Thyroid gland (tissue), 4 donors: ENCODE results near the gene NLGN1.

Experiments used
- CTCF ChIP-seq, 6 experiments: fragments of 200-600 bp in 3 of 6; fragments of 450-650 bp in 3 of 6; sonication (generic) in 3 of 6; IDR thresholded peaks; one replicate each; pipeline ENCODE4 v1.5.1; 2016 to 2019; ENCODE audit warnings: antibody characterized with exemption in 6 of 6, mild to moderate bottlenecking in 2 of 6, inconsistent platforms in 1 of 6, moderate library complexity in 1 of 6
- POLR2A ChIP-seq, 2 donors: fragments of 450-650 bp; IDR thresholded peaks; one replicate each; pipeline ENCODE4 v1.6.1; 2017; ENCODE audit warnings: antibody characterized with exemption in 2 of 2, mild to moderate bottlenecking in 2 of 2, moderate library complexity in 1 of 2

GRCh38 chr3:174061162-174061561, 663.6 kb downstream of the NLGN1 start:
- TF ChIP-seq CTCF (IDR thresholded peaks at IDR 0.05): no peak
- TF ChIP-seq POLR2A (IDR thresholded peaks at IDR 0.05): no peak
